ENCODE data around the gene APRT. TPM values are rescaled to one million over a fixed set of nuclear protein-coding genes. Genes with fewer than 3 reads are reported as not detected.

The APRT gene
- total RNA-seq, 6 donors from 2014 or later: 76.5 to 147 (median 124) TPM

DNA sequence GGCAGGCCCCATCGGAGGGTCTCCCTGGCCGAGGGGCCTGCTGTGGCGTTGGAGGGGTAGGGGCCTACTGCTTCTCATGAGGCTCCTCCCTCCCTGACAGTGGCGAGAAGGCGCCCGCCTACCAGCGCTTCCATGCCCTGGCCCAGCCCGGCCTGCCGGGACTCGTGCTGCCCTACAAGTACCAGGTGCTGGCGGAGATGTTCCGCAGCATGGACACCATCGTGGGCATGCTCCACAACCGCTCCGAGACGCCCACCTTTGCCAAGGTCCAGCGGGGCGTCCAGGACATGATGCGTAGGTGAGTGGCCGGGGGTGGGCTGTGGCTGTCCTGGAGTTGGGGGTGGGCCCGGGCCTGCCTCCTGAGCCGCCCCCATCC lies 6.4 kb downstream of the APRT start:
- Histone ChIP-seq H3K27ac (no peak overlapping the region), H3K27me3 (no peaks in the 10 kb centered on the region), H3K9me3 (no peaks in the 10 kb centered on the region), H3K4me1 (peaks cover 22 to 48% (median 27%) of the 10 kb centered on the region in 4 donors), H3K36me3 (peaks cover 0 to 22% (median 10%) of the 10 kb centered on the region in 4 donors), H3K4me3 (no peak overlapping the region)
- TF ChIP-seq POLR2A (IDR thresholded peaks at IDR 0.05) (no peak), POLR2AphosphoS5 (IDR thresholded peaks at IDR 0.05) (no peak), EP300 (IDR thresholded peaks at IDR 0.05) (no peak)
- TF ChIP-seq, protein P1, sequence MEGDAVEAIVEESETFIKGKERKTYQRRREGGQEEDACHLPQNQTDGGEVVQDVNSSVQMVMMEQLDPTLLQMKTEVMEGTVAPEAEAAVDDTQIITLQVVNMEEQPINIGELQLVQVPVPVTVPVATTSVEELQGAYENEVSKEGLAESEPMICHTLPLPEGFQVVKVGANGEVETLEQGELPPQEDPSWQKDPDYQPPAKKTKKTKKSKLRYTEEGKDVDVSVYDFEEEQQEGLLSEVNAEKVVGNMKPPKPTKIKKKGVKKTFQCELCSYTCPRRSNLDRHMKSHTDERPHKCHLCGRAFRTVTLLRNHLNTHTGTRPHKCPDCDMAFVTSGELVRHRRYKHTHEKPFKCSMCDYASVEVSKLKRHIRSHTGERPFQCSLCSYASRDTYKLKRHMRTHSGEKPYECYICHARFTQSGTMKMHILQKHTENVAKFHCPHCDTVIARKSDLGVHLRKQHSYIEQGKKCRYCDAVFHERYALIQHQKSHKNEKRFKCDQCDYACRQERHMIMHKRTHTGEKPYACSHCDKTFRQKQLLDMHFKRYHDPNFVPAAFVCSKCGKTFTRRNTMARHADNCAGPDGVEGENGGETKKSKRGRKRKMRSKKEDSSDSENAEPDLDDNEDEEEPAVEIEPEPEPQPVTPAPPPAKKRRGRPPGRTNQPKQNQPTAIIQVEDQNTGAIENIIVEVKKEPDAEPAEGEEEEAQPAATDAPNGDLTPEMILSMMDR (IDR thresholded peaks at IDR 0.05): no peak
- WGBS, 2 donors: 88 to 100% methylated on average over 4 to 22 of the region's 22 CpGs
- no peak for ATAC-seq (ENCODE audit: low FRiP score in 2 of 2)
- DNase-seq: peak in 1 of 2 donors; percentile 81

GRCh38 chr16:88804552-88805339 lies 7.0 kb downstream of the APRT start:
- WGBS, 2 donors: 44% methylated on average over 15 of the region's 39 CpGs; no CpG with 5 or more reads in 1 of the 2 donors
- Histone ChIP-seq H3K4me1 (peaks cover 16 to 42% (median 21%) of the 10 kb centered on the region in 4 donors), H3K27me3 (no peaks in the 10 kb centered on the region), H3K36me3 (peaks cover 0 to 20% (median 9%) of the 10 kb centered on the region in 4 donors), H3K27ac (no peak overlapping the region), H3K9me3 (no peaks in the 10 kb centered on the region), H3K4me3 (peak overlapping the region in 2 of 4 donors; percentile 51 to 60)
- TF ChIP-seq EP300 (IDR thresholded peaks at IDR 0.05) (no peak), POLR2A (IDR thresholded peaks at IDR 0.05) (no peak), POLR2AphosphoS5 (IDR thresholded peaks at IDR 0.05) (no peak)
- TF ChIP-seq, protein P1 (IDR thresholded peaks at IDR 0.05): no peak
- peak in 1 of 2 donors; percentile 81 for DNase-seq
- no peak for ATAC-seq (ENCODE audit: low FRiP score in 2 of 2)

- ATAC-seq (ENCODE audit: low FRiP score in 2 of 2): no peak
- H3K36me3 ChIP-seq: peaks cover 0 to 14% (median 5%) of the 10 kb centered on the region in 4 donors
- 0% methylated on average over 4 to 15 of the region's 16 CpGs for WGBS, 2 donors
- TF ChIP-seq, protein P1 (IDR thresholded peaks at IDR 0.05): no peak
- TF ChIP-seq POLR2AphosphoS5 (IDR thresholded peaks at IDR 0.05) (no peak), EP300 (IDR thresholded peaks at IDR 0.05) (no peak), POLR2A (IDR thresholded peaks at IDR 0.05) (no peak)
- H3K27ac ChIP-seq: no peak overlapping the region
- H3K9me3 ChIP-seq: no peaks in the 10 kb centered on the region
- no peaks in the 10 kb centered on the region for H3K27me3 ChIP-seq
- peak overlapping the region in 3 of 4 donors; percentile 51 to 78 (median 60) for H3K4me3 ChIP-seq
- DNase-seq: no peak
- peaks cover 14 to 36% (median 18%) of the 10 kb centered on the region in 4 donors for H3K4me1 ChIP-seq
These were observed 7.6 kb downstream of the APRT start for GRCh38 chr16:88804173-88804551.

DNA sequence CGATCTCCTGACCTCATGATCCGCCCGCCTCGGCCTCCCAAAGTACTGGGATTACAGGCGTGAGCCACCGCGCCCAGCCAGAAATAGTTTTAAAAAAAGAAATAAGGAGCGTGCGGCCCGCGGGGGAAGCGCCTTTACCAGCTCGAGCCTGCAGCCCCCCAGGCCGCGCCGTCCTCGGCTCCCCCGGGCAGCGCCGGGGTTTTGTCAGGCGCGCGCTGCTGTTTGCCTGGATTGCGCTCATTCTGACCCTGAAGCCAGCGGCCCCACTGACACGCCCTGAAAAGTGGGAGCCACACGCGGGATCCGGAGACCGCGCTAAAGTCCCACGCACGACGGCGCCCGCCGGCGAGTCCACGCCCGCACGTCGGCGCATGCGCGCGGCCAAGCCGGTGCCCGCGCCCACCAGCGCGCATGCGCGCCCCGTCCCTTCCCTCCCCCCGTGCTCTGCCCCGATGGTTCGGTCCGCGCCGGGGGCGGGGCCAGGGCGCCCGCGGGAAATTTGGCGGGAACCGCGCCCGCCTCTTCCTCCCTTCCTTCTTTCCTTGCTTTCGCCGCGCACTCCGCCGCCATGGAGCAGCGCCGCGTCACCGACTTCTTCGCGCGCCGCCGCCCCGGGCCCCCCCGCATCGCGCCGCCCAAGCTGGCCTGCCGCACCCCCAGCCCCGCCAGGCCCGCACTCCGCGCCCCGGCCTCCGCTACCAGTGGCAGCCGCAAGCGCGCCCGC lies 8.3 kb downstream of the APRT start, which contains the start of gene CDT1:
CDT1 (plus strand) TSS at position 526 of the 724 bp plus-strand sequence; CDS start at position 569, 43 bp downstream.
- ATAC-seq (ENCODE audit: low FRiP score in 2 of 2) (peak; percentile 65 to 89), DNase-seq (peak; percentile 81 to 99)
- H3K27me3 ChIP-seq: no peaks in the 10 kb centered on the region
- H3K36me3 ChIP-seq: peaks cover 0 to 7% (median 1%) of the 10 kb centered on the region in 4 donors
- peak within 1 kb of the TSS; percentile 51 to 78 (median 63) for H3K4me3 ChIP-seq
- peaks cover 14 to 36% (median 18%) of the 10 kb centered on the region in 4 donors for H3K4me1 ChIP-seq
- no peaks in the 10 kb centered on the region for H3K9me3 ChIP-seq
- TF ChIP-seq POLR2AphosphoS5 (IDR thresholded peaks at IDR 0.05): peak; percentile 60 to 78
- TF ChIP-seq POLR2A (IDR thresholded peaks at IDR 0.05): peak in 3 of 4 donors; percentile 20 to 87 (median 66)
- TF ChIP-seq, protein P1 (IDR thresholded peaks at IDR 0.05): peak in 1 of 6 experiments; percentile 13
- TF ChIP-seq EP300 (IDR thresholded peaks at IDR 0.05): no peak
- 0 to 1% methylated on average over 32 to 44 of the region's 98 CpGs for WGBS, 2 donors
- peak within 1 kb of the TSS; percentile 48 to 83 (median 68) for H3K27ac ChIP-seq
